Right atrium auricular region (tissue), 2 donors: Measurements from ENCODE around the gene LMBRD2. TPM values are rescaled to one million over a fixed set of nuclear protein-coding genes. Genes with fewer than 3 reads are reported as not detected.

Experiments used
- DNase-seq: peaks from one replicate; pipeline ENCODE4 v3.0.0-alpha.2; 2019; ENCODE audit warnings: low spot score
- H3K27ac ChIP-seq, 2 donors: fragments of 200-600 bp; sonication (generic); 1 replicate in 1 of 2; 2 replicates in 1 of 2; pipeline ENCODE4 v1.5.1; 2016 to 2019
- H3K27me3 ChIP-seq, 2 donors: fragments of 200-600 bp; sonication (generic); one replicate each; pipeline versions ENCODE4 v1.5.1 to v1.6.0; 2017 to 2019
- H3K36me3 ChIP-seq: fragments of 200-600 bp; sonication (generic); one replicate; pipeline ENCODE4 v1.5.1; 2016
- H3K4me1 ChIP-seq, 2 donors: fragments of 200-600 bp; sonication (generic); one replicate each; pipeline versions ENCODE4 v1.5.1 to v1.6.0; 2017 to 2019
- H3K4me3 ChIP-seq, 2 donors: fragments of 200-600 bp; sonication (generic); 1 replicate in 1 of 2; 2 replicates in 1 of 2; pipeline ENCODE4 v1.5.1; 2017 to 2019; ENCODE audit warnings: mild to moderate bottlenecking in 1 of 2, moderate library complexity in 1 of 2
- H3K9me3 ChIP-seq, 2 donors: fragments of 200-600 bp; sonication (generic); one replicate each; pipeline ENCODE4 v1.5.1; 2019
- CTCF ChIP-seq, 2 donors: fragments of 200-600 bp; sonication (generic); IDR thresholded peaks; one replicate each; pipeline ENCODE4 v1.5.1; 2019; ENCODE audit warnings: antibody characterized with exemption in 2 of 2
- total RNA-seq, 2 donors: library from RNA; depleted of rRNA; stranded (reverse); fragments of >200 nt; gene quantifications; one replicate each; pipeline ENCODE4 v1.1.0, GENCODE V29; 2016

Gene LMBRD2
- total RNA-seq, 2 donors from 2014 or later = 10.5 to 19.9 TPM

- Histone ChIP-seq H3K4me1 (peaks cover 0 to 32% of the 10 kb centered on the region in 2 donors), H3K9me3 (no peaks in the 10 kb centered on the region), H3K4me3 (no peak overlapping the region), H3K27ac (no peak overlapping the region), H3K27me3 (no peaks in the 10 kb centered on the region), H3K36me3 (peaks cover 26% of the 10 kb centered on the region)
- no peak for TF ChIP-seq CTCF (IDR thresholded peaks at IDR 0.05)
- no peak for DNase-seq
Observed at GRCh38 chr5:36156619-36157018, 4.9 kb upstream of the LMBRD2 start.

- peaks cover 23% of the 10 kb centered on the region for H3K36me3 ChIP-seq
- H3K4me3 ChIP-seq = no peak overlapping the region
- no peak overlapping the region for H3K27ac ChIP-seq
Observed at GRCh38 chr5:36156121-36156601, 4.5 kb upstream of the LMBRD2 start.

GRCh38 chr5:36155291-36155690 lies 3.6 kb upstream of the LMBRD2 start:
- H3K27me3 ChIP-seq = no peaks in the 10 kb centered on the region
- peaks cover 16% of the 10 kb centered on the region for H3K36me3 ChIP-seq
- H3K27ac ChIP-seq = no peak overlapping the region
- H3K4me3 ChIP-seq = no peak overlapping the region
- H3K9me3 ChIP-seq = no peaks in the 10 kb centered on the region
- H3K4me1 ChIP-seq = peaks cover 0 to 40% of the 10 kb centered on the region in 2 donors
- no peak for TF ChIP-seq CTCF (IDR thresholded peaks at IDR 0.05)
- DNase-seq = no peak

More at GRCh38 chr5:36156121-36156601, 4.5 kb upstream of the LMBRD2 start:
- TF ChIP-seq CTCF (IDR thresholded peaks at IDR 0.05) = no peak
- Histone ChIP-seq H3K9me3 (no peaks in the 10 kb centered on the region), H3K4me1 (peaks cover 0 to 32% of the 10 kb centered on the region in 2 donors), H3K27me3 (no peaks in the 10 kb centered on the region)
- no peak for DNase-seq

GRCh38 chr5:36153726-36154125 lies 2.0 kb upstream of the LMBRD2 start:
- Histone ChIP-seq H3K4me3 (no peak overlapping the region), H3K27ac (no peak overlapping the region), H3K27me3 (no peaks in the 10 kb centered on the region), H3K9me3 (no peaks in the 10 kb centered on the region), H3K4me1 (peaks cover 0 to 45% of the 10 kb centered on the region in 2 donors), H3K36me3 (peaks cover 7% of the 10 kb centered on the region)
- no peak for DNase-seq
- TF ChIP-seq CTCF (IDR thresholded peaks at IDR 0.05) = no peak

GRCh38 chr5:36153298-36153677 lies 1.6 kb upstream of the LMBRD2 start:
- TF ChIP-seq CTCF (IDR thresholded peaks at IDR 0.05) = no peak
- no peaks in the 10 kb centered on the region for H3K9me3 ChIP-seq
- peaks cover 0 to 40% of the 10 kb centered on the region in 2 donors for H3K4me1 ChIP-seq
- H3K36me3 ChIP-seq = peaks cover 7% of the 10 kb centered on the region
- H3K27me3 ChIP-seq = no peaks in the 10 kb centered on the region
- no peak overlapping the region for H3K4me3 ChIP-seq
- no peak for DNase-seq
- no peak overlapping the region for H3K27ac ChIP-seq
